H9 (cell line): ENCODE measurements around the gene ADAR. TPM values are rescaled to one million over a fixed set of nuclear protein-coding genes. Genes with fewer than 3 reads are reported as not detected.

Experiments
- DNase-seq: peaks from one replicate; pipeline ENCODE4 v3.0.0-alpha.2; 2017
- H2AFZ ChIP-seq: one replicate; pipeline ENCODE4 v1.6.1; 2013; ENCODE audit warnings: mild to moderate bottlenecking, low read length, control low read depth, moderate library complexity
- H2AK5ac ChIP-seq: 2 replicates; pipeline ENCODE4 v1.6.1; 2013; ENCODE audit warnings: low read length, control low read depth, mixed read lengths; ENCODE audit not compliant: insufficient read length
- H2BK120ac ChIP-seq: one replicate; pipeline ENCODE4 v1.6.1; 2013; ENCODE audit warnings: low read depth, mild to moderate bottlenecking, low read length, control low read depth, inconsistent platforms; ENCODE audit not compliant: poor library complexity, severe bottlenecking
- H2BK12ac ChIP-seq: 2 replicates; pipeline ENCODE4 v1.6.1; 2013; ENCODE audit warnings: low read length, control low read depth, mixed read lengths, low read depth; ENCODE audit not compliant: insufficient read length
- H2BK15ac ChIP-seq: 2 replicates; pipeline ENCODE4 v1.6.1; 2013; ENCODE audit warnings: low read depth, low read length, control low read depth
- H2BK20ac ChIP-seq: one replicate; pipeline ENCODE4 v1.6.1; 2013; ENCODE audit warnings: low read depth, mild to moderate bottlenecking, low read length, control low read depth, inconsistent platforms; ENCODE audit not compliant: poor library complexity, severe bottlenecking
- H2BK5ac ChIP-seq: 2 replicates; pipeline ENCODE4 v1.6.1; 2013; ENCODE audit warnings: low read length, control low read depth, mixed read lengths; ENCODE audit not compliant: insufficient read length
- H3K14ac ChIP-seq: 2 replicates; pipeline ENCODE4 v1.6.1; 2013; ENCODE audit warnings: low read length, control low read depth; ENCODE audit not compliant: insufficient read depth
- H3K18ac ChIP-seq: 2 replicates; pipeline ENCODE4 v1.6.1; 2013; ENCODE audit warnings: low read depth, mild to moderate bottlenecking, mixed read lengths, low read length, control low read depth; ENCODE audit not compliant: insufficient read length
- H3K23ac ChIP-seq: 2 replicates; pipeline ENCODE4 v1.6.1; 2013; ENCODE audit warnings: low read length, control low read depth, mixed read lengths, low read depth; ENCODE audit not compliant: insufficient read length
- H3K23me2 ChIP-seq: 2 replicates; pipeline ENCODE4 v1.6.1; 2013; ENCODE audit warnings: low read depth, mild to moderate bottlenecking, mixed read lengths, low read length, control low read depth; ENCODE audit not compliant: insufficient read length, poor library complexity, severe bottlenecking
- H3K27ac ChIP-seq: 2 replicates; pipeline ENCODE4 v1.5.1; 2013; ENCODE audit warnings: low read length, control low read depth, mixed read lengths, low read depth; ENCODE audit not compliant: insufficient read length
- H3K27me3 ChIP-seq: 2 replicates; pipeline ENCODE4 v1.6.1; 2013; ENCODE audit warnings: low read length, control low read depth, inconsistent platforms; ENCODE audit not compliant: insufficient read depth
- H3K4ac ChIP-seq: 2 replicates; pipeline ENCODE4 v1.6.1; 2013; ENCODE audit warnings: low read depth, mild to moderate bottlenecking, control low read depth, inconsistent platforms, low read length, moderate library complexity
- H3K4me1 ChIP-seq: 2 replicates; pipeline ENCODE4 v1.6.1; 2013; ENCODE audit warnings: low read length, control low read depth, inconsistent platforms; ENCODE audit not compliant: insufficient read depth
- H3K4me2 ChIP-seq: 2 replicates; pipeline ENCODE4 v1.6.1; 2013; ENCODE audit warnings: low read length, control low read depth, mixed read lengths; ENCODE audit not compliant: insufficient read length, insufficient read depth
- H3K56ac ChIP-seq: 2 replicates; pipeline ENCODE4 v1.6.1; 2013; ENCODE audit warnings: low read depth, mild to moderate bottlenecking, mixed read lengths, low read length, control low read depth; ENCODE audit not compliant: insufficient read length
- H3K79me1 ChIP-seq: 2 replicates; pipeline ENCODE4 v1.6.1; 2013; ENCODE audit warnings: low read depth, mild to moderate bottlenecking, moderate library complexity, low read length, control low read depth, inconsistent platforms; ENCODE audit not compliant: insufficient read depth, poor library complexity, severe bottlenecking
- H3K79me2 ChIP-seq: 2 replicates; pipeline ENCODE4 v1.6.1; 2013; ENCODE audit warnings: low read length, control low read depth, inconsistent platforms; ENCODE audit not compliant: insufficient read depth
- H3K9ac ChIP-seq: 2 replicates; pipeline ENCODE4 v1.6.1; 2013; ENCODE audit warnings: low read length, control low read depth, mixed read lengths; ENCODE audit not compliant: insufficient read length; ENCODE audit errors: extremely low read depth
- H3K9me3 ChIP-seq: one replicate; pipeline ENCODE4 v1.6.1; 2013; ENCODE audit warnings: low read depth, low read length, inconsistent platforms; ENCODE audit not compliant: control insufficient read depth
- H3T11ph ChIP-seq: one replicate; pipeline ENCODE4 v1.6.1; 2013; ENCODE audit warnings: mild to moderate bottlenecking, low read length, control low read depth, inconsistent platforms
- H4K20me1 ChIP-seq: one replicate; pipeline ENCODE4 v1.6.1; 2013; ENCODE audit not compliant: control insufficient read depth, insufficient read length, insufficient read depth
- H4K5ac ChIP-seq: 2 replicates; pipeline ENCODE4 v1.6.1; 2013; ENCODE audit warnings: low read depth, mild to moderate bottlenecking, mixed read lengths, low read length, control low read depth; ENCODE audit not compliant: insufficient read length
- H4K8ac ChIP-seq: replicated peaks from 2 replicates; pipeline ENCODE4 v1.6.1; 2013; ENCODE audit warnings: low read length, control low read depth, mixed read lengths, low read depth; ENCODE audit not compliant: insufficient read length
- H4K91ac ChIP-seq: 2 replicates; pipeline ENCODE4 v1.6.1; 2013; ENCODE audit warnings: low read depth, mild to moderate bottlenecking, moderate library complexity, mixed read lengths, low read length, control low read depth; ENCODE audit not compliant: insufficient read length
- H3K27ac Mint-ChIP-seq, 3 experiments: 2 replicates in 2 of 3; 3 replicates in 1 of 3; pipeline ENCODE4 v1.8.0; 2020 to 2021; ENCODE audit warnings: mixed read lengths in 3 of 3, mild to moderate bottlenecking in 1 of 3, moderate library complexity in 1 of 3
- H3K27me3 Mint-ChIP-seq: 2 replicates; pipeline ENCODE4 v1.8.0; 2021; ENCODE audit warnings: low read depth, mild to moderate bottlenecking, moderate library complexity, mixed read lengths
- H3K36me3 Mint-ChIP-seq, 3 experiments: 2 replicates in 2 of 3; 3 replicates in 1 of 3; pipeline ENCODE4 v1.8.0; 2020 to 2021; ENCODE audit warnings: low read depth in 3 of 3, mixed read lengths in 3 of 3; ENCODE audit not compliant: insufficient read depth in 1 of 3
- H3K4me1 Mint-ChIP-seq, 2 experiments: 2 replicates each; pipeline ENCODE4 v1.8.0; 2020; ENCODE audit warnings: mixed read lengths in 2 of 2
- H3K4me3 Mint-ChIP-seq, 2 experiments: 2 replicates in 1 of 2; 3 replicates in 1 of 2; pipeline ENCODE4 v1.8.0; 2020 to 2021; ENCODE audit warnings: mild to moderate bottlenecking in 2 of 2, mixed read lengths in 2 of 2, moderate library complexity in 1 of 2
- H3K9me3 Mint-ChIP-seq, 2 experiments: 2 replicates in 1 of 2; 3 replicates in 1 of 2; pipeline ENCODE4 v1.8.0; 2020; ENCODE audit warnings: mild to moderate bottlenecking in 2 of 2, mixed read lengths in 2 of 2, moderate library complexity in 1 of 2
- CTCF ChIP-seq: fragments of 200-600 bp; sonication (generic); conservative IDR thresholded peaks from 3 replicates; pipeline ENCODE4 v1.8.0; 2021; ENCODE audit warnings: antibody characterized with exemption, mild to moderate bottlenecking
- total RNA-seq: library from RNA; stranded (reverse); gene quantifications from 2 replicates; pipeline ENCODE4 v1.2.1, GENCODE V29; 2021

Gene ADAR
- total RNA-seq, 1 experiment from 2014 or later = 236 TPM

DNA sequence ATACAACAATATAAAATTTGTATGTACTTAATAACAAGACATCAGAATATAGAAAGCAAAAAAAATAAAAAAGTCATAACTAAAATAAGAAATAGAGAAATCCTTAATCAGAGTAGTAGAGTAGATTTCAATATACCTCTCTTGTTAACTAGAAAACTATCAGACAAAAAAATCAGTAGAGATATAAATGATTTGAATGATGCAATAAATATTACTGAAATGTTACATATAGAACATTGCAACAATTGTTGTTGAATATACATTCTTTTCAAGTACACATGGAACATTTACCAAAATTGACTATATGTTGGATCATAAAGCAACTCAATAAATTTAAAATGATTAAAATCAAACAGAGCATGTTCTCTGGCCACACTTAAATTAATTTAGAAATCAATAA lies 31.9 kb upstream of the ADAR start:
- DNase-seq = no peak
- H3K18ac ChIP-seq = no peak overlapping the region
- H2BK12ac ChIP-seq = no peak overlapping the region
- H3K4ac ChIP-seq = no peak overlapping the region
- no peak overlapping the region for H2BK120ac ChIP-seq
- H3T11ph ChIP-seq = no peak overlapping the region
- no peak overlapping the region for H2BK20ac ChIP-seq
- H3K4me1 ChIP-seq = no peaks in the 10 kb centered on the region; the same call in 1 of the 2 replicates
- H2BK15ac ChIP-seq = no peak overlapping the region
- no peak overlapping the region for H4K91ac ChIP-seq
- no peak overlapping the region for H4K8ac ChIP-seq
- no peak overlapping the region for H2BK5ac ChIP-seq
- no peaks in the 10 kb centered on the region for H3K23me2 ChIP-seq
- no peak overlapping the region for H3K4me3 Mint-ChIP-seq
- H3K27ac ChIP-seq = no peak overlapping the region
- no peaks in the 10 kb centered on the region for H4K20me1 ChIP-seq
- no peak overlapping the region for H3K27ac Mint-ChIP-seq
- H3K79me1 ChIP-seq = no peaks in the 10 kb centered on the region
- H3K9me3 Mint-ChIP-seq = peaks cover 14 to 17% of the 10 kb centered on the region in 2 experiments
- peaks cover 3 to 5% (median 3%) of the 10 kb centered on the region in 3 experiments; a peak in 4 of 7 replicates for H3K36me3 Mint-ChIP-seq
- no peak overlapping the region for H4K5ac ChIP-seq
- no peaks in the 10 kb centered on the region for H3K27me3 ChIP-seq
- H2AK5ac ChIP-seq = no peak overlapping the region
- H3K4me1 Mint-ChIP-seq = no peaks in the 10 kb centered on the region
- TF ChIP-seq CTCF = no peak
- H3K9ac ChIP-seq = no peak overlapping the region
- no peak overlapping the region for H3K4me2 ChIP-seq
- no peak overlapping the region for H3K56ac ChIP-seq
- no peak overlapping the region for H3K23ac ChIP-seq
- no peaks in the 10 kb centered on the region for H3K9me3 ChIP-seq
- H2AFZ ChIP-seq = no peak overlapping the region
- H3K79me2 ChIP-seq = no peaks in the 10 kb centered on the region
- no peaks in the 10 kb centered on the region; the same call in 1 of the 2 replicates for H3K27me3 Mint-ChIP-seq
- no peak overlapping the region for H3K14ac ChIP-seq
